Measurements from ENCODE around the gene GEMIN5. TPM values are rescaled to one million over a fixed set of nuclear protein-coding genes. Genes with fewer than 3 reads are reported as not detected.
"Not testable (repeated sequence)": the region's sequence is repeated elsewhere in the genome, so short reads cannot be mapped to it uniquely, and the experiment has no call there.

GEMIN5 gene
- total RNA-seq, 2 experiments from 2014 or later, result 32.9 to 33.0 TPM

DNA sequence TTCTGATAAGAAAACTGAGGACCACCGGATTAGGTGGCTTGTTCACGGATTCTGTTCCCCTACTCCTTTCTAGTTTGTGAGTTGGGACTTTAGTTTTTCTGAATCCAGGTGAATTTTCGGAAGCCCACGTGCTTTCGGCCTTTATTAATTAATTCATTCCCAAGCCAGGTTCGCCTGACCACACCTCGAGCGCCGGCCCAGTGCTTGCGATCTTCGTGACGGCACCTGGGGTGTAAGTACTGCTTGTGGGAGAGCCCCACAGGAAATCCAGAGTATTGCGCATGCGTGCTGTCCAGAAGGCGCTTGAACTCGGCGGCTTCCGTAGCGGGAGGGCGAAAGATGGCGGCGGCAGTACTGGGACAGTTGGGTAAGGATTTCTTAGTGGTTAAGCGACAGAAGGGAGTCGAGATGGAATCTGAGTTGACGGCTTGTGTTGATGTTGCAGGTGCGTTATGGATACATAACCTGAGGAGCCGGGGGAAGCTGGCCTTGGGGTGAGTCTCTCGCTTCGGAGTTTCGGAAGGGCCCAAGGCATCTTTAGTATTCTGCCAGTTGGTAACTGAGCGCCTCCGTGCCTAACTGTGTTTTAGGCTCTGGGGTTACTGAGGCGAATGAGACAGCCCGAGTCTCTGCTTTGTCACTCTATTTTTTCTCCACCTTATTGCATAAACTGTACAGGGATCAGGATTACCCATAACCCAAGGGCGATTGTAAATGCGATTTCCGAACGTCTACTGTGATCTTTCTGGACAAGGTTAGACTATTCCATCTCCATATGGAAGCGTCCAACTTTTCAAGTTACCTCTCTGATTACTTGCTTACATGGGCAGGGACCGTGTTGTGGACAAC, 3.0 kb upstream of the GEMIN5 start, which contains the start of gene MRPL22:
Gene MRPL22, plus strand, starts transcription at position 302 of the 849 bp plus-strand sequence. Its CDS starts 38 bp downstream, at position 340.
- POLR2A ChIA-PET, result no interaction called here
- CTCF ChIA-PET, result interaction anchor here (0.8 to 1.5 kb wide), 4 partner anchors 10 to 290 kb away, joined by 3 to 4 read pairs (median 4); no protein-coding TSS in a partner anchor

DNA sequence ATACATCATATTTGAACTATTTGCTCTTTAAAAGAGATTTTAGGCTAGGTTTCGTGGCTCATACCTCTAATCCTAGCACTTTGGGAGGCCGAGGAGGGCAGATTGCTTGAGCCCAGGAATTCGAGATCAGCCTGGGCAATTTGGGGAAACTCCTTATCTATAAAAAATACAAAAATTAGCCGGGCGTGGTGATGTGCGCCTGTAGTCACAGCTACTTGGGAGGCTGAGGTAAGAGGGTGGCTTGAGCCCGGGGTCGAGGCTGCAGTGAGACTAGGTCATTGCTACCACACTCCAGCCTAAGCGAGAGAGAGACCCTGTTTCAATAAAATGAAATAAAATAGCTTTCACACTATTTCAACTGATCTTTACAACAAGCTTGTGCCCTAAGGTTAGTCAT, 2.4 kb upstream of the GEMIN5 start:
- Mint-ChIP-seq H3K27me3 (no peaks in the 10 kb centered on the region), H3K36me3 (ENCODE audit: low read depth) (peaks cover 6% of the 10 kb centered on the region), H3K9me3 (ENCODE audit: low read depth) (no peaks in the 10 kb centered on the region), H3K4me3 (peak overlapping the region; percentile 97), H3K27ac (peak overlapping the region; percentile 96), H3K4me1 (peaks cover 44% of the 10 kb centered on the region)
- DNase-seq, result peak; percentile 13
- intact Hi-C loops (cut with DNase I, micrococcal nuclease), result loop anchor here (2.0 to 5.0 kb wide), 5 partner anchors 82 to 902 kb away; partner anchors contain the start of genes CNOT8 (in 1 of the 2), FAM114A2 (in 1 of the 2), GALNT10 (in 1 of the 2) and MFAP3 (in 1 of the 2)
- ChIA-PET CTCF (interaction anchor here (0.8 to 1.2 kb wide), 3 partner anchors 10 to 290 kb away, joined by 3 to 4 read pairs (median 4); no protein-coding TSS in a partner anchor), POLR2A (no interaction called here)
- no peak for ATAC-seq

More for the DNA sequence above, 3.0 kb upstream of the GEMIN5 start, which contains the start of gene MRPL22:
- H3K4me1 Mint-ChIP-seq, result peaks cover 40% of the 10 kb centered on the region
- peak within 1 kb of the TSS; percentile 97 for H3K4me3 Mint-ChIP-seq
- peak within 1 kb of the TSS; percentile 96 for H3K27ac Mint-ChIP-seq
- ATAC-seq (peak; percentile 72), DNase-seq (peak; percentile 97)
- intact Hi-C loops (cut with DNase I, micrococcal nuclease), result loop anchor here (1.0 to 5.0 kb wide), 8 partner anchors 63 to 902 kb away; partner anchors contain the start of genes GALNT10 (in 2 of the 2), CNOT8 (in 1 of the 2), FAM114A2 (in 1 of the 2) and LARP1 (in 1 of the 2)
- no peaks in the 10 kb centered on the region for H3K9me3 Mint-ChIP-seq (ENCODE audit: low read depth)
- H3K36me3 Mint-ChIP-seq (ENCODE audit: low read depth), result peaks cover 2% of the 10 kb centered on the region
- H3K27me3 Mint-ChIP-seq, result no peaks in the 10 kb centered on the region

DNA sequence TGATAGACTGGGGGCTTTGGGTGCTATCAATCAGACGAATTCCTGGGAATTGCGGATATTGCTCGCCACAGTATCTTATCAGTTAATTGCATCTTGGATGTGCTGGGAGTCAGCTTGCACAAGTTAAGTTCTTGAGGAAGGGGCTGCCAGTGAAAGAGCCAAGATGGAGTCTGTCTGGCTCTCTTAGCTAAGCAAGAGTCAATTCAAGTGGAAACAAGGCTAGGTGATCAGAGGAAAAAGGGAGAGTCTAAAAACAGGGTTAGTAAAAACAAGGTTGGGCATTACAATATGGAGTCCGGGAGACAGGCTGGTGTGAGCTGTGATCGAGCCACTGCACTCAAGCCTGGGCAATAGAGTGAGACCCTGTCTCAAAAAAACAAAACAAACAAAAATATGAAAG, 1.4 kb upstream of the GEMIN5 start:
- POLR2A ChIA-PET; H3K9me3 Mint-ChIP-seq (ENCODE audit: low read depth); DNase-seq; ATAC-seq; H3K27me3 Mint-ChIP-seq: not testable (repeated sequence)
- H3K4me3 Mint-ChIP-seq, result peak overlapping the region; percentile 97
- peak overlapping the region; percentile 49 for H3K27ac Mint-ChIP-seq
- H3K4me1 Mint-ChIP-seq, result peaks cover 51% of the 10 kb centered on the region
- peaks cover 15% of the 10 kb centered on the region for H3K36me3 Mint-ChIP-seq (ENCODE audit: low read depth)
- intact Hi-C loops (cut with DNase I, micrococcal nuclease), result loop anchor here in 1 of 2 experiments (5.0 kb wide), 1 partner anchor 902 kb away; the partner anchor contains the start of genes FAM114A2 and MFAP3
- CTCF ChIA-PET, result interaction anchor here (1.2 kb wide), 1 partner anchor 289 kb away, joined by 3 read pairs; no protein-coding TSS in a partner anchor

DNA sequence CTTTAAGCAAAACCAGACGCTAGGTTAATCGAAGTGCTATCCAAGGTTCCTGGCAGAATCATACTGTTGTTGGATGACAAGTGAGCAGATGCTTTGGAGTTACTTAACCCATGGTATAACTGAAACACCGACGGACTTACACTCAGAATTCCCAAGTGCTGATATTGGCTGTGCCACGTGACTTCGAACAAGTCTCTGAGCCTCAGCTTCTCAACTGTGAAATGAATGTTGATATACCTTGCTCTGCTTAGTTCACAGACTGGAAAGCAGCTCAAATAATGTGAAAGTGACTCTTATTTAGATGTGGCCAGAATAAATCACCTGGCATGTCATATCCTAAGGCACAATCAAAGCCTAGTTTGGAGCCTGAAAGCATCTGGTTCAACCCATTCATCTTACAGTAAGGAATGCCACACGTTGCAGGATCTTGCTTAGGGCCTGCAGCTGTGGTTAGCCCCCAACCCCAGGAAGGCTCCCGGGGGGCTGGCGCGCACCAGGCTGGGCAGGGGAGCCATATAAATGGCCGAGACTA, 759 bp downstream of the GEMIN5 start:
- Mint-ChIP-seq H3K27ac (peak overlapping the region; percentile 77), H3K27me3 (no peaks in the 10 kb centered on the region), H3K9me3 (ENCODE audit: low read depth) (no peaks in the 10 kb centered on the region), H3K4me1 (peaks cover 44% of the 10 kb centered on the region), H3K4me3 (peak overlapping the region; percentile 86), H3K36me3 (ENCODE audit: low read depth) (peaks cover 19% of the 10 kb centered on the region)
- no peak for ATAC-seq
- intact Hi-C loops (cut with DNase I, micrococcal nuclease), result loop anchor here in 1 of 2 experiments (5.0 kb wide), 1 partner anchor 900 kb away; the partner anchor contains the start of genes FAM114A2 and MFAP3
- ChIA-PET POLR2A (interaction anchor here (0.5 to 1.7 kb wide), 3 partner anchors 79 to 208 kb away, joined by 3 to 5 read pairs (median 3); partner anchors contain the start of gene CNOT8), CTCF (interaction anchor here (0.8 to 1.7 kb wide), 6 partner anchors 8 to 287 kb away, joined by 3 to 7 read pairs (median 4); no protein-coding TSS in a partner anchor)
- DNase-seq, result no peak

DNA sequence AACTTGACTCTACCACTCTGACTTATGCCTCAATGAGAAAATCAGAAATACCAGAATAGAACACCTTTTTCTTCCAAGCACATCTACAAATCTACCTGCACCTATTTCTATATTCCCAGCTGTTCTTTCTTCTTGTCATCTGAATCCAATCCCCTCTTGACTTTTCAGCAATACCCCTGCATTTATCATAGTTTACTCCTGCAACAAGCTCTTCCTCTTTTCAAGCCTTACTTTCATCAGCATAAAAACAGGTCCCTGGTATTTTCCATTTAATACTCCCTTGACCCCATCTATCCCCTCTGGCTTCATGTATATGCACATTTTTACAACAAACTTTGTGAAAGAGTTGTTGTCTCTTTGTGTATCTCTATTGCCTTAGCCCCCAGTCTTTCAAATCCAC, 3.1 kb downstream of the GEMIN5 start:
- Mint-ChIP-seq H3K27me3 (no peaks in the 10 kb centered on the region), H3K27ac (no peak overlapping the region), H3K36me3 (ENCODE audit: low read depth) (peaks cover 26% of the 10 kb centered on the region), H3K9me3 (ENCODE audit: low read depth) (no peaks in the 10 kb centered on the region), H3K4me1 (peaks cover 32% of the 10 kb centered on the region), H3K4me3 (no peak overlapping the region)
- POLR2A ChIA-PET, result no interaction called here
- CTCF ChIA-PET, result no interaction called here
- intact Hi-C loops (cut with DNase I, micrococcal nuclease), result loop anchor here in 1 of 2 experiments (5.0 kb wide), 1 partner anchor 898 kb away; the partner anchor contains the start of genes FAM114A2 and MFAP3
- DNase-seq (no peak), ATAC-seq (no peak)

DNA sequence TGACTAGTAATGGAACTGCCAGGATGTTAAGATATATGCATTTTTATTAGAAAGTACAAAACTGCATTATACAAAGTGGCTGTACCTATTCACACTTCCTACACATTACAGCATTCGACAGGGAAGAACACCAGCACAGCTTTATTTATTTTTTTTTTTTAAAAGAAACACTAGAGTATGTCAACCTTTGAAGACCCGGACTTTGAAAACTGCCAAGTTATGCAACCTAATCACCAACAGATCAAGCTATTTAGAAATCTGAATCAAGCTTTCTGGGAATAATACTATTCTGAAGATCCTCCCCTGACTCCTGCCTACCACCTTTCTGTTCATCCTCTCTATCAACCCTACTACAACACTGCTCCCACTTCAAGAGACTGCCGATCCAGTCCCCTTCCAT, 4.5 kb downstream of the GEMIN5 start:
- Mint-ChIP-seq H3K4me3 (no peak overlapping the region), H3K9me3 (ENCODE audit: low read depth) (no peaks in the 10 kb centered on the region), H3K36me3 (ENCODE audit: low read depth) (peaks cover 29% of the 10 kb centered on the region), H3K4me1 (peaks cover 27% of the 10 kb centered on the region), H3K27ac (no peak overlapping the region), H3K27me3 (no peaks in the 10 kb centered on the region)
- POLR2A ChIA-PET, result no interaction called here
- DNase-seq (no peak), ATAC-seq (no peak)
- CTCF ChIA-PET, result interaction anchor here (1.0 kb wide), 1 partner anchor 32 kb away, joined by 4 read pairs; no protein-coding TSS in a partner anchor
- intact Hi-C loops (cut with DNase I, micrococcal nuclease), result no loop called here

DNA sequence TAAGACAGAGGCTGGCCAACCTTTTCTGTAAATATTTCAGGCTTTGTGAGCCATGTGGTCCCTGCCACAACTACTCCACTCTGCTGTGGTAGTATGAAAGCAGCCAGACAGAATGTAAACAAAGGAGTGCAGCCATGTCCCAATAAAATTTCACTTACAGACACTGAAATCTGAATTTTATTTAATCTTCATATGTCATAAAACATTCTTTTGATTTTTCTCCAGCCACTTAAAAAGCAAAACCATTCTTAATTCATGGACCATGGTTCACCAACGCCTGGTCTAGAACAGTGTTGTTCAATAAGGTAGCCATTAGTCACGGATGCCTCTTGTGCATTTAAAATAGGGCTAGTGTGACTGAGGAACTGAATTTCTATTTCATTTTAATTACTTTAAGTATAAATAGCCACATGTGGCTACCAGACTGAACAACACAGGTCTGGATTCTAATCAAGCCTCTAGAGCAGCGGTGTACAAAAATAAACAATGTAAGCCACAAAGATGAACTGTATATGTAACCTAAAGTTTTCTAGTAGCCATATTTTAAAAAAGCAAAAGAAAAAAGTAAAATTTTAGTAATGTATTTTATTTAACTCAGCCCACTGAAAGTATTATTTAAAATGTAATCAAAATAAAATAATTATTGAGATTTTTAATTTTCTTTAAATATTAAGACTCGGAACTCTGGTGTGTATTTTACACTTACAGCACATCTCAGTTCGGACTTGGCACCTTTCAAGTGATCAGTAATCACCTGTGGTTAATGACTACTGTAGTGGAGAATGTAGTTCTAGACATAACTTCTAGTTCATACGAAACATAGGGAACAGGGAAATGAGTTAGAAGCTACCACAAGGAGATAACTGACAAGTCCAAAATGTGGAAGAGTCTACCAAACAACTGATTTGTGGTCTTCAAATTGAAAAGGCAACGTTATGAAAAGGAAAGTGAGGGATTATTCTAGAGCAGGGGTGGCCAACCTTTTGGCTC, 14.3 kb downstream of the GEMIN5 start:
- CTCF ChIA-PET, result no interaction called here
- POLR2A ChIA-PET, result no interaction called here
- peaks cover 52% of the 10 kb centered on the region for H3K36me3 Mint-ChIP-seq (ENCODE audit: low read depth)
- DNase-seq (no peak), ATAC-seq (no peak)
- intact Hi-C loops (cut with DNase I, micrococcal nuclease), result no loop called here
- H3K27ac Mint-ChIP-seq, result no peak overlapping the region
- no peaks in the 10 kb centered on the region for H3K4me1 Mint-ChIP-seq
- H3K4me3 Mint-ChIP-seq, result no peak overlapping the region
- H3K27me3 Mint-ChIP-seq, result no peaks in the 10 kb centered on the region
- H3K9me3 Mint-ChIP-seq (ENCODE audit: low read depth), result no peaks in the 10 kb centered on the region

DNA sequence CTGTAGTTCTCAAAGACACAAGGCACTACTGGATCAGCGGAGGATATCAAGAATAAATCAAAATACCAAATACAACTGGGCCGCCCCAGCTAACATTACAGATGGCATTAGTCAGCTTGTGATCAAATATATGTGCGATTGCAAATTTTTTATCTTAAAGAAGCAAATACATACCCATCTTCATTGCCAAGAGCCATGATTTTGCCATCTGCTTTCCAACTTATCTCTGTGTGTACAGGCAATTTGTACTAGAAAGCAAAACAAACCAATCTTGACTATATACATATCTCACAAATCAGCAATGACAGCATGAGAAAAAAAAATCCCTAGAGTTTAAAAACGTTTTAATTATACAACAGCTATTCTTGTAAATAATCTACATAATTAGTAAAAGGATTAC, 20.3 kb downstream of the GEMIN5 start:
- Mint-ChIP-seq H3K9me3 (ENCODE audit: low read depth) (no peaks in the 10 kb centered on the region), H3K4me3 (no peak overlapping the region), H3K36me3 (ENCODE audit: low read depth) (peaks cover 33% of the 10 kb centered on the region), H3K27me3 (no peaks in the 10 kb centered on the region), H3K4me1 (no peaks in the 10 kb centered on the region), H3K27ac (no peak overlapping the region)
- ChIA-PET CTCF (interaction anchor here (0.6 to 1.3 kb wide), 4 partner anchors 19 to 78 kb away, joined by 3 to 5 read pairs (median 3); no protein-coding TSS in a partner anchor), POLR2A (interaction anchor here (1.3 kb wide), 1 partner anchor 11 kb away, joined by 3 read pairs; no protein-coding TSS in a partner anchor)
- ATAC-seq, result no peak
- DNase-seq, result no peak
- intact Hi-C loops (cut with DNase I, micrococcal nuclease), result no loop called here

DNA sequence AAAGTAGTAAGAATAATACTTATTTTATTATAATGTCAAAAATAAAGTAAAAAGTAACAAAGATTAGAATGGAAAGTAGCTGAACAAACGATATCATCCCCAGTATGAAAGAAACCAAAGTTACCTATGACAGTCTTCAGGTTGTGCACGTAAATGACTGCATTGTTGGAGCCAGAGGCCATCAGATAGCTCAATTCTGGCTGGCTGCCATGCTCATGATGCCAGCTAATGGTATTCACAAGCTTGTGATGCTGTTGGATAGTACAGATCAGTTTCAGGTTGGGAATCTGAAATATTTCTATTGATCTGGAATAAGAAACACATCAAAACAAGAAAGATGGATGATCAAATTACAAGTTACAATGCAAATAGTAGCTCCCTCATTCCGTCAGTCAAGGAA, 21.1 kb downstream of the GEMIN5 start:
- ChIA-PET CTCF (interaction anchor here (0.6 to 1.3 kb wide), 4 partner anchors 11 to 77 kb away, joined by 3 to 5 read pairs (median 4); no protein-coding TSS in a partner anchor), POLR2A (interaction anchor here (1.3 kb wide), 1 partner anchor 10 kb away, joined by 3 read pairs; no protein-coding TSS in a partner anchor)
- H3K27ac Mint-ChIP-seq, result no peak overlapping the region
- intact Hi-C loops (cut with DNase I, micrococcal nuclease), result no loop called here
- ATAC-seq (no peak), DNase-seq (no peak)
- no peaks in the 10 kb centered on the region for H3K4me1 Mint-ChIP-seq
- H3K9me3 Mint-ChIP-seq (ENCODE audit: low read depth), result no peaks in the 10 kb centered on the region
- no peak overlapping the region for H3K4me3 Mint-ChIP-seq
- no peaks in the 10 kb centered on the region for H3K27me3 Mint-ChIP-seq
- peaks cover 40% of the 10 kb centered on the region for H3K36me3 Mint-ChIP-seq (ENCODE audit: low read depth)

DNA sequence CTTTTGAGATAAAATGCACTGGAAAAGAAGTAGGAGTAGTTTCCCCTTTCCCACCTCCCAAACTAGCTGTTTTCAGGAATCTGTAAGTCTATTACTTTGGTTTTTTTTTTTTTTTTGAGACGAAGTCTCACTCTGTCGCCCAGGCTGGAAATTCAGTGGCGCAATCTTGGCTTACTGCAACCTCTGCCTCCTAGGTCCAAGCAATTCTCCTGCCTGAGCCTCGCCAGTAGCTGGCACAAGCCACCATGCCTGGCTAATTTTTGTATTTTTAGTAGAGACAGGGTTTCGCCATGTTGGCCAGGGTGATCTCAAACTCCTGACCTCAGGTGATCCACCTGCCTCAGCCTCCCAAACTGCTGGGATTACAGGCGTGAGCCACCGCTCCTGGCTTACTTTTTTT, 32.4 kb downstream of the GEMIN5 start:
- H3K27ac Mint-ChIP-seq, POLR2A ChIA-PET: not testable (repeated sequence)

More for the DNA sequence above, 32.4 kb downstream of the GEMIN5 start:
- H3K4me1 Mint-ChIP-seq; H3K4me3 Mint-ChIP-seq; H3K27me3 Mint-ChIP-seq; DNase-seq; H3K9me3 Mint-ChIP-seq (ENCODE audit: low read depth); intact Hi-C loops (cut with DNase I, micrococcal nuclease); ATAC-seq: not testable (repeated sequence)
- CTCF ChIA-PET, result interaction anchor here (0.6 kb wide), 1 partner anchor 1658 kb away, joined by 3 read pairs; no protein-coding TSS in a partner anchor
- peaks cover 42% of the 10 kb centered on the region for H3K36me3 Mint-ChIP-seq (ENCODE audit: low read depth)

Measured in activated CD4-positive, alpha-beta T cell treated with anti-CD3 and anti-CD28 coated beads for 36 hours (primary cell).